Measurements from ENCODE around the gene WAS. TPM values are rescaled to one million over a fixed set of nuclear protein-coding genes. Genes with fewer than 3 reads are reported as not detected.

Gene WAS
- total and polyA plus RNA-seq, 11 donors = 1.1 to 26.8 (median 2.9) TPM

GRCh38 chrX:48696301-48696908 is 12.8 kb downstream of the WAS start, which contains the start of gene SUV39H1:
SUV39H1 (plus strand) TSS chrX:48696734; CDS start chrX:48696785, 51 bp downstream.
- intact Hi-C loops (cut with DNase I) = loop anchor here in 6 of 10 donors (1.0 to 10.0 kb wide), 7 partner anchors 20 to 358 kb away; partner anchors contain the start of genes HDAC6 (in 5 of the 6), CCDC120 (in 1 of the 6), PQBP1 (in 1 of the 6) and TIMM17B (in 1 of the 6)
- WGBS, 4 donors = 0 to 62% (median 17%) methylated on average over 35 to 66 of the region's 66 CpGs

GRCh38 chrX:48696909-48697727 is 13.5 kb downstream of the WAS start:
- Histone ChIP-seq H3K4me3 (peak overlapping the region in 11 of 12 donors; percentile 41 to 87 (median 63)), H3K27ac (peak overlapping the region in 10 of 12 donors; percentile 70 to 93 (median 88)), H3K27me3 (no peaks in the 10 kb centered on the region), H3K4me1 (peaks cover 0 to 16% (median 2%) of the 10 kb centered on the region in 12 donors), H3K36me3 (peaks cover 0 to 19% (median 4%) of the 10 kb centered on the region in 9 donors), H3K9me3 (no peaks in the 10 kb centered on the region)
- intact Hi-C loops (cut with DNase I) = loop anchor here in 6 of 10 donors (1.0 to 10.0 kb wide), 7 partner anchors 20 to 358 kb away; partner anchors contain the start of genes HDAC6 (in 5 of the 6), CCDC120 (in 1 of the 6), PQBP1 (in 1 of the 6) and TIMM17B (in 1 of the 6)
- TF ChIP-seq POLR2A (IDR thresholded peaks at IDR 0.05) = no peak
- DNase-seq = peak in 3 of 5 donors; percentile 23 to 63 (median 44)
- ATAC-seq = no peak
- WGBS, 4 donors = 1 to 39% (median 18%) methylated on average over 31 to 56 of the region's 56 CpGs

More at GRCh38 chrX:48696301-48696908, 12.8 kb downstream of the WAS start, which contains the start of gene SUV39H1:
- ATAC-seq (peak; percentile 93 to 99 (median 98)), DNase-seq (peak; percentile 87 to 94 (median 90))
- peak within 1 kb of the TSS in 11 of 12 donors; percentile 41 to 87 (median 63) for H3K4me3 ChIP-seq
- TF ChIP-seq POLR2A (IDR thresholded peaks at IDR 0.05) = peak; percentile 55 to 91
- TF ChIP-seq CTCF (IDR thresholded peaks at IDR 0.05) = no peak
- H3K4me1 ChIP-seq = peaks cover 0 to 16% (median 2%) of the 10 kb centered on the region in 12 donors
- H3K36me3 ChIP-seq = peaks cover 0 to 19% (median 4%) of the 10 kb centered on the region in 9 donors
- H3K9me3 ChIP-seq = no peaks in the 10 kb centered on the region
- H3K27ac ChIP-seq = peak within 1 kb of the TSS; percentile 61 to 93 (median 87)
- peaks cover 0 to 4% (median 0%) of the 10 kb centered on the region in 9 donors for H3K27me3 ChIP-seq

GRCh38 chrX:48698306-48698705 is 14.7 kb downstream of the WAS start:
- 79 to 92% (median 87%) methylated on average over 5 of the region's 5 CpGs for WGBS, 4 donors

More at GRCh38 chrX:48698306-48698705, 14.7 kb downstream of the WAS start:
- H3K27me3 ChIP-seq = no peaks in the 10 kb centered on the region
- H3K36me3 ChIP-seq = peaks cover 0 to 22% (median 4%) of the 10 kb centered on the region in 9 donors
- TF ChIP-seq CTCF (IDR thresholded peaks at IDR 0.05) (no peak), POLR2A (IDR thresholded peaks at IDR 0.05) (no peak)
- no peaks in the 10 kb centered on the region for H3K9me3 ChIP-seq
- H3K4me1 ChIP-seq = peaks cover 0 to 16% (median 2%) of the 10 kb centered on the region in 12 donors
- DNase-seq (no peak), ATAC-seq (no peak)
- H3K4me3 ChIP-seq = no peak overlapping the region
- intact Hi-C loops (cut with DNase I) = loop anchor here in 6 of 10 donors (5.0 to 10.0 kb wide), 5 partner anchors 39 to 356 kb away; partner anchors contain the start of genes HDAC6 (in 4 of the 6), CCDC120 (in 1 of the 6), PQBP1 (in 1 of the 6) and TIMM17B (in 1 of the 6)
- H3K27ac ChIP-seq = no peak overlapping the region

Measured in heart left ventricle (tissue), 16 donors.